TTC549 (cell line): ENCODE measurements around the gene CATSPERB.
"Not testable (repeated sequence)": the region's sequence is repeated elsewhere in the genome, so short reads cannot be mapped to it uniquely, and the experiment has no call there.

Source experiments
- FAIRE-seq: peaks from 2 replicates; lab custom pipeline; 2012; peaks lifted over from hg19 to GRCh38; lab: Jason Lieb, UNC

The CATSPERB gene, protein sequence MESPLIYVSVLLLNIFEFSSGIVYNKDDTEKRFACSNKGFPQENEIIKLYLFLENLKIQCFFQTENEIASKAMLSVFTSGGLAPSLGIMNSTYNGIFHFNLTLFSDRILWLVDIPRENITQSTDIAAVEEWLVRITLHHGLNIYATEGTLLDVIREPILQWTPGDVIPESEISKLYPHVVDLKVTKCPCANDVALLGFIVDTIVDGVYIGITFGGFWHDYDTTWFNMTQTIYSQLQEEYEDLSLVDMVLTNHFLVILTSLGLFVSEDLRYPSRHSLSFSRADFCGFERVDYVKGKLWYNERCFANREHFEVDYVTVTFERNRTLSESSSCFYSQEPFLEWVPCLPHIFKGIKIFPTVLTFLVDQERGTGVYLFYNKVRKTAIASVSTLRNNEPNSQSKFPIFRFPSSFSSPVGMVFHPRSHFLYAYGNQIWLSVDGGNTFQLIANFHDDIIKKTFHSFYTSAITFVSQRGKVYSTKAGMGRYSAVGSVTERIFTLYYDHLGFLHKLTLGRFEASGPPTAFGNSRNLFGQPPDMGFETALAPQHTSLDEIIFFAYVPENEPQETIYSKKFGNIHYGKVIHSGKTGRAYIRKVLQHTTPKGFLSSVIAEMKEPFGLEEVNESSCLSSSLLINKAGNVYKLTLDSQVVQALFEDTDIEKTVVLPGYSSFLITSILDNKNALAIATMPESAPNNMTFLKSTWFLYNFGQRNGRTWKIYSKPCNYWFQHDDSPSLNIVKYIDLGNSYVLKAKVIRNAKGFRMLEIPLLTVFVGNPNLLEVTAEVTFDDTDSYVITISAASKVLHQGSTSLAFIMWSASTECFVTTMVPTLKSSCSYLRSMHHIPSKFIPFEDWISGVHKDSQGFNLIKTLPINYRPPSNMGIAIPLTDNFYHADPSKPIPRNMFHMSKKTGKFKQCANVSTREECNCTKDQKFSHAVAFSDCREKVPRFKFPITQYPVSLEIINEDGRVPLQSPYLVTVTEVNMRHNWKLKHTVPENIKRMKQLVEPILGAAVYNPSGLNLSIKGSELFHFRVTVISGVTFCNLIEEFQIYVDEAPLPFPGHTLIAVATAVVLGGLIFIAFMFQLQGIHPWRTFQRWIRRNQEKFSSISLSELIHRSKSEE

DNA sequence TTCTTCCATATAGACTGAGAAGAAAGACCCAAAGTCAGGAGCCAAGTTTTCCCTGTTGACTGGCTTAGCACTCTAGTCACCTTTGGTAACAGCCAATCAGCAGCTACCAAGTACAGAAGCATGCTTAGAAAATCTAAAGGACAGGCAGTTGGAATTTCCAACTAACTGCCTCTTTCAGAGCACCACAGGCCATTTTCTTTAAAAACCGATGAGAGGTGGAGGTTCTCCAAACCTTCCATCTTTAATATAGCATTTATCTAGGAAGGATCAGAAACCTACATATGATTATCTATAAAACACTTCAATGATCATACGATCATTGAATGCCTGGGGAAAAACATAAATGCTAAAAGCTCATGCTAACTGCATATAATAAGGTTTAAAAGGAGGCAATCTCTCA lies at the start of gene CATSPERB:
Gene CATSPERB (minus strand): TSS at position 101 of the 400 bp plus-strand sequence. CDS start 2,607 bp downstream, outside the sequence.
- FAIRE-seq, result no peak

DNA sequence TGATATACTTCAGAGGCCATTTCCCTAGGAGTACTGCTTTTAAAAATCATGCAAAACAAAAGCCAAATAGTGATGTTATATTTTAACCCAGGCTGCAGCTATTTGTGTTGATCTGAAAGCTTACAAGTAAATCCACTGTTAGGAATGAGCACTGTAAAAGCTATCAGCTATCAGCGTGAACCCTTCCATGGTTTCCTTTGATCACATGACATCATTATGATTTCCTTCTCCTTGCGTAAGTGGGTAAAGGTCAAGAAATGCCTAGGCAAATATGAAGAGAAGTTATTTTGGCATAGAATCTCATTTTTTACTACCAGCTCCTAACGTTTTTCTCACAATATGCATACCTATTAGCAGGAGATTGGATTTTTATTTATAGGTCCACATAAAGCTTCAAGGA lies 48.6 kb upstream of the CATSPERB start:
- no peak for FAIRE-seq

DNA sequence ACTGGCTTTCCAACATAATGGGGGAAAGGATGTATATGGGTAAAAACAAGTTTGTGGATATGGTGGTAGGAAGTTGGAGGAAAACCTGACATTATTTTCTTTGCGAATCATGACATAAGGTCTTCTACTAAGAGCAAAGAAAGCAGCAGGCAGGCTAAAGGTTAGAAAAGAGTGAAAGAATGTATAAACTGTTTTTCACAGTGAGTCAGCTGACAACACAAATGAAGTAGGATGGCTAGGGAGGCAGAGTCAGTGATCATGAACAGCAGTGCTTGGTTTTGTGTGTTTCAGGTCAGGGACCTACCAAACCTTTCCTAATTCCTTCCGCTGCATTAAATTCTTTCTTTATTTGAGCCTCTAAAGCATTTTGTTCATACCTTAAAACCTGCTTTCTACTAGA lies 46.3 kb upstream of the CATSPERB start:
- FAIRE-seq, result no peak

DNA sequence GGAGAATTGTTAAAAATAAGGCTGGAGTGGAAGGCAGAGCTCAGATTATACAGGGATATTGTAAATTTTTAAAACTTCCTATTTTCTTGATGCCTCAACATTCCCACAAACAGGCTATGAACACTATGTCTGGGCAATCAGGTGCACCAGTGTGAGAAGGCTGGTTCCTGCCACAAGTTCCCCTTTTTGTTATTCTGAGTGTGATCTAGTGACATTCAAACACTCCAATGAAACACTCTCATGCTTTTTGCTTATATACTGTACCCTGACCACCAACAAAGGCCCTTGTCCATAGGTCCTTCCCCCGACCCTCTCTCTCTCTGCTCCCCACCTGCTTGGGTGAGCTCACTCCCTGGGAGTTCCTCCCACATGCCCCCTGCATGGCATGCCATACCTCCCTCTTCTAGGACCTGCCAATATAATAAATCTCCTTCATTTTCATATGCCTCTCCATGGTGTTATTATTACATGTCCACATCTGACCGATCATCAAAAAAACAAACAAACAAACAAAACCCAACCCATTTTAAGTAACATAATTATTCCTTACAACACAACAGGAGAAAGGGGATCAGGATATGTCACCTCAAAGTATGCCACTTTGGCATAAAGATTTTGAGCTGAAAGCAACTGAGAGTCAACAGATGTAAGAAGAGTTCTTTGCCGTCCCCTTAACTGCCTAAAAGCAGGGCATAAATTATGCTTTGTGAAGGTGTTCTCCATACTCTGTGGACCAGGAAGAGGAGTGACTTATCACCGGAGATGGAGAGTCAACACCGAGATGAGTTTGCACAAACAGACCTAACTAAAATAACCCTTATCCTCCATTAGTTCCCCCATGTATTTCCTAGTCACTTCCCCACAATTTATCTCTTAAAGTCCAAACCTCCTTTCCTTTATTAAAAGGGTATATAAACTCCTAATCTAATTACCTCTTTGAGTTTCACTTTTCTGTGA lies 42.5 kb upstream of the CATSPERB start:
- no peak for FAIRE-seq

DNA sequence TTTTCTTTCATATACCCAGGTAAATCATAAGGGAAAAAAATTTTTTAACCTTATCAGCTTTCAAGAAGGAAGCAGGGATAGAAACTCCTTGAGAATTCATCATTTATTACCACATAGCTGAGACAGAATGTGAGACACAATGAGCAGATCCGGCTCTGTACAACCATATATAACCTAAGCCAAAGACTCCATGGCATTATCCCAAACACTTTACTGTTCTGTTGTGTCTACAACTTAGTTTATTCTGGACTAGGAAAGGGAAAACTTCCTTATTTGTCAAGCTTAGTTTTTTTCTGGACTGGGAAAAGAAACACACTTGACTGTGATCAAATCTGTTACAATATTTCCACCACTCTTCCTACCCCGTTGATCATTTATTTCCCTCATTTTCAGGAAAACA lies 38.3 kb upstream of the CATSPERB start:
- FAIRE-seq, result no peak

DNA sequence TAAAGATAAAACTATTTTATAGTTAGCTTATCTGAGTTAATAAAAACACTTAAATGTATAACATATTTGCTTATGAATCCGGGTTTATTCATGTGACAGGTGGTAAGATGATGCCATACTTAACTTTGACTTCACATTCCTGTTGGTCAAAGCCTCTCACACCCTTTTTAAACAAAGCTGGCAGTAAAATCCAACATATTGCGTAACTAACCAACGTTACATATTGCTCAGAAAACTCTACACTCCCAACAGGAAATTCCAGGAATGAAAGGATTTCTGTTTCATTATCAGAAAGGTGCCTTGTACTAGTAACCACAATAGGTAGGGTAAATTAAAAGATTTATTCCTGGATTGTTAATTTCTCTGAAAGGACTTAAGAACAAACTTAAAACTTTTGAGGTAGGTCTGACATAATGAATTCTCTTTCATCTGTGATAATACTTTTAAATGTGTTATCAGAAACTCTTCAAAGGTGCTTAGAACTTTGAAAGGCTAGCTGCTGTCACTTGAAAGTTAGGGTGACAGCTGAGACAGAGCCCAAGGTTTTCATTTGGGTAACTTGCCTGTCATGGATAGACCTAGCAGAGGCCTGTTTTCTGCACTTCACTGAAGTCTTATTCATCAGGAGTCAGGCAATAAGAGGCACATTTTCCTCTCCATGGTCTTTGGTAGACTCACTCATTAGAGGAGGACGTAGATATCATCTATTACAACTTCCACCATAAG lies 23.8 kb upstream of the CATSPERB start:
- FAIRE-seq, result no peak

DNA sequence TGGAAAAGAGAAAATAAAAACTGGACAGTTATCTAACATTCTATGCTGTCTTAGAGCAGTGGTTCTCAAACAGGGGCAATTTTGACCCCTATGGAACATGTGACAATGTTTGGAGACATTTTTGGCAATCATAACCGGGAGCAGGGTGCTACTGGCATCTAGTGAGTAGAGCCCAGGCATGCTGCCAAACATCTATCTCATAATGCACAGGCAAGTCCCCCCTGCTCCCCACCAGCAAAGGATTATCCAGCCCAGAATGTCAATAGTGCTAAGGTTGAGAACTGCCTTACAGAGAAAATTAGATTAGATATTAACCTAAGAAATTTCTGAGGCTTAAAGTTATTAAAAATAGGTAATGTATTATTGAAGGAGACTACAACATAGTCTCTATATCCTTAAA lies 22.9 kb upstream of the CATSPERB start:
- no peak for FAIRE-seq

DNA sequence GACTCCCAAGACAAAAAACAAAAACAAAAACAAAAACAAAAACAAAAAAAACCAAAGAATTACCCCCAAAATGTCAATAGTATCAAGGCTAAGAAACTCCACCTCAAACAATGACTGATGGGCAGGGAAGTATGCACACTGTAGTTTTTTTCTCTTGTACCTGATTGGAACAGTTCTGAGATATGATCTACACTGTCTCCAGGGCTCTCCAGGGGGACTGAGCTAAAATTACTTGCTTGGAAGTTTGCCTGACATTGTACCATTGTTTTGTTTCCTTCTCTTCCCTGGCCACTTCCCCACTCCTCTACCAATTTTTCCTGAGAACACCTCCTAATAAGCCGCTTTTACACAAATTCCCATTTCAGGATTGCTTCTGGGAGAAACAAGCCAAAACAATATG lies 22.3 kb upstream of the CATSPERB start:
- FAIRE-seq, result no peak

DNA sequence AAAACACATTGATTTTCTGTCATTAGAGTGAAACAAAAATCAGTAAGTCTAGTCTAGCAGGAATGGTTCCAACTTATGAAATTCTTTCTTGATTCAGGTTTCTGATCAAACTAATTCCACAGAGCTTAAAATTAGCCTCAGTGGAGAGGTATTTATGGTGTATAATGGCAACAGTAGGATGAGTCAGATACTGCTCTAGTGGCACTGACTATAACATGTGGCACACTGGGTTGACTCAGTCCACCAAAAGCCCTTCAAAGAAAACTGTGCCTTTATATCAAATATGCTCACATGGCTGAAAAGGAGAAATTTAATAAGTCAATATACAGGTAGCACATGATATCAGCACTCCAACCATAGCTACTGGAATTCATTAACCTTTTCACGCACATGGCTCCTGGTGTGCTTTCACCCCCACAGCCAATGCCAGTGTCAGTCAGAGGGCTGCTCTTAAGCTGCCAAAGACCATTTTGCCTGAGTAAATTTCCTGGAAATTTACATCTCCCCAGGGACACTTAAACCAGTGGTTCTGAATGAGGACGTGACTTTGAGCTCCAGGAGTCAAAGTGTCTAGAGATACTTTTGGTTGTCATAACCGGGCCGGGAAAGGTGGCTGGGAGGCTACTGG lies 21.7 kb upstream of the CATSPERB start:
- FAIRE-seq, result no peak

DNA sequence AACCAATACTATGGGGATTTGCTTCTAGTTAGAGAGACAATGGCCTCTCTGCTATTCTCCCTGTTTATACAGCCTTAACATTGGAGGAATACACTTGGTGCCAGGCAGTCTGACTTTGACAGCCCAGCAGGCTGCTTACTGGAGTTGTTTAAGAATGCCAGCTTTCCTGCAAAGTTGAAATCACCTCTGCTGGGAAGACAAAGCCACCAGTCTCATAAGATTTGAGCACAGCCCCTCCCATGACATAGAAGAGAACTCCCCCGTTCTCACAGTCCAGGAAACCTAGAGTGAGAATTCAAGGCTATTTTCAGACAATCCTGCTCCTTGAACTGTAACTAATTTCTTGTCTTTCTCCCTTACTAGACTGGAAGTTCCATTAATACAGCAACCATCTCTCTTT lies 21.1 kb upstream of the CATSPERB start:
- no peak for FAIRE-seq

DNA sequence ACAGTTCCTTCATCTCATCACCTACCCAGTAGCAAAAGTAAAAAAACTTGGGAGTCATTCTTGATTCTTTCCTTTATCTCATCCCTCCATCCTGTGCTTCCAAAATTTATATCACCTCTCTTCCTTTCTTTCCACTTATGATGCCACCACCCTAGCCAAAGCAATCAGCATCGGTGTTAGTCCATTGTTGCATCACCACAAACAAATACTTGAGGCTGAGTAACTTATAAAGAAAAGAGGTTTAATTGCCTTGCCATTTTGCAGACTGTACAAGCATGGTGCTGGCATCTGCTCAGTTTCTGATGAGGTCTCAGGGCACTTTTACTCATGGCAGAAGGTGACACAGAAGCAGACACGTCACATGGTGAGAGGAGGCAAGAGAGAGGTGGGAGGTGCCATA lies 19.8 kb upstream of the CATSPERB start:
- no peak for FAIRE-seq

DNA sequence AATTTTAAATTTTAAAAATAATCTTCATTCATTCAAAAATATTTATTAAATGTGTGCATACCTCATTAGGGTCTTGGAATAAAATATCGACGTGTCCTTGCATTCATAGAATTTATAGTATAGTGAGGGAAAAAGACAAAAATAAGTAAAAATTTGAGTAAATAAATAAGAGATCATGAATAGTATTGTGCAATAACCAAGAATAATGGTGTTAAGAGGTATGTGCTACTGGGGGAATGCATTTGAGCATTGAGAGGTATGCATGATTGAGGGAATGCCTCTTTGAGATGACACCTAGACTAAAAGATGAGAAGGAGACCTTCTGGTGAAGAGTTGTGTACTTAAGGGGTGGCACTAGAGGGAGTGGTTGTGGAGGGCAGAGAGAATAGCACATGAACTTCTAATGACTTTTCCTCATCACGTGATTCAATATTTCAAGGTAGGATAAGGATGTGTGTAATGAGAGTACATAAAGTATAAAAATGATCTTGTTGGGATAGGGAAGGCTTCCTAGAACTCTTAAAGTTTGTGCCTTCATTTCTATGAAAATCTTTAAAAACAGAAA lies 18.8 kb upstream of the CATSPERB start:
- FAIRE-seq, result no peak

DNA sequence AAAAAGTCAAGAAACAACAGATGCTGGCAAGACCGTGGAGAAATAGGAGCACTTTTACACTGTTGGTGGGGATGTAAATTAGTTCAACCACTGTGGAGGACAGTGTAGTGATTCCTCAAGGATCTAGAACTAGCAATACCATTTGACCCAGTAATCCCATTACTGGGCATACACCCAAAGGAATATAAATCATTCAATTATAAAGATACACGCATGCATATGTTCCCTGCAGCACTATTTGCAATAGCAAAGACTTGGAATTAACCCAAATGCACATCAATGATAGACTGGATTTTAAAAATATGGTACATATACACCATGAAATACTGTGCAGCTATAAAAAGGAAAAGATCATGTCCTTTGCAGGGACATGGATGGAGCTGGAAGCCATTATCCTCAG lies 18.0 kb upstream of the CATSPERB start:
- no peak for FAIRE-seq

DNA sequence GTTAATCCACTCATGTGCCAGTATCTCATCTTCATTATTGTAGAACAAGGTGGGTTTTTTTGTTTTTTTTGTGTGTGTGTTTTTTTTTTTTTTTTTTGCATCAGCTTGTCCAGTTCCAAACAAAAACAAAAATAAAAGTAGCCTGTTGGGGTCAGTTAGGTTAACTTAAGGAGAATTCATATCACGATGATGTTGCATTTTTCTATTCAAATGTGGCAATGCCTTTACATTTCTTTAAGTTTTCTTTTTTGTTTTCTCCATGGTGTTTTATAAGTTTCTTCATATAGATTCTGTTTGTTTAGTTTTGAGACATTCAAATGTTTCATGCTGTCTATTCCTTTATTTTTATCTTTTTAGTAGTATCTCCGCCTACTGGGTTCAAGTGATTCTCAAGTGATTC lies 16.2 kb upstream of the CATSPERB start:
- no peak for FAIRE-seq

DNA sequence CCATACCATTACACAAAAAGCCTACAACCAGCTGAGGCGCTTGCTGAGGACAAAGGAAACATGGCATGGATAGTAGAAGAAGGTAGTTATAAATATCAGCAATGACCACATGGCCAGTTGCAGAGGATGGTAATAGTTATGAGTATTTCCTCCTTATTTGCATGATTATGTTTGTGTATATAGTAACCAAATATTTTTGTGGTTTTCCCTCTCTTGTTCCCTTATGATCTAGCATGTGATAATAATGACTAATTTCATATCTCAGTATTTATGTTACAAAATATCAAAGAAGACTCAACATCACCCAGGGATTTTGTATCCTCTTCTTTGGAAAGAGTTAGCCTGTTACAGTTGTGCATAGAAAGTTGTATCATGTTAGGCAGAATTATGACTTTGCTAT lies 13.5 kb upstream of the CATSPERB start:
- FAIRE-seq, result no peak

DNA sequence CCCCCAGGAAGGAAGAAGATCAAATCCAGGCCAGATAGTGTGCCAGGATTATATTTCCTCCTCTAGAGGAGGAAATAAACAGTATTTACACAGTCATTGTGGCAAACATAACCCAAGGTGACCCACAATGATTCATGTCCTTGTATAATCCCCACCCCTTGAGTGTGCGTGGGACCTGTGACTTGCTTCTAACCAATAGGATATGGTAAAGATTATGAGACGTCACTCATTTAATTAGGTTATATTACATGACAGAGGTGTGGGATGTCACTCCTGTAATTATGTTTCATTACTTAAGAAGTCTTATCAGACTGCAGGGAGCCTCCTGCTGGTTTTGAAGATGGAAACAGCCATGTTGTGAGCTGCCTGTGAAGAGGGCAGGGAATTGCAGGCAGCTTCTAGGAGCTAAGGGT lies 12.2 kb upstream of the CATSPERB start:
- FAIRE-seq, result no peak

DNA sequence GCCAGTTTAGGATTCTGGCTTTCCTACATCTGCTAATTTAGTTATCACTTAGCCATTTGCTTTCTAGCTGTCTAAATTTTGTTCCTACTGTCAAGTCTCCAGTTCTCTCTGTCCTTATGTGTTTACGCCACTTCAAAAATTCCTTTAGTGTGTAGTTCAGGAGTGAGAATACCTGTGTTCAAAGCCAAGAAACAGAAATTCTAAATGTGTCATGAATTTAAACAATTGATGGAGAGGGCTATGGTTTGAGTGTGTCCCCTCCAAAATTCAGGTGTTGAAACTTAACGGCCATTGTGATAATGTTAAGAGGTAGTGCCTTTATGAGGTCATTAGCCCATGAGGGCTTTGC lies 11.4 kb upstream of the CATSPERB start:
- FAIRE-seq, result no peak

DNA sequence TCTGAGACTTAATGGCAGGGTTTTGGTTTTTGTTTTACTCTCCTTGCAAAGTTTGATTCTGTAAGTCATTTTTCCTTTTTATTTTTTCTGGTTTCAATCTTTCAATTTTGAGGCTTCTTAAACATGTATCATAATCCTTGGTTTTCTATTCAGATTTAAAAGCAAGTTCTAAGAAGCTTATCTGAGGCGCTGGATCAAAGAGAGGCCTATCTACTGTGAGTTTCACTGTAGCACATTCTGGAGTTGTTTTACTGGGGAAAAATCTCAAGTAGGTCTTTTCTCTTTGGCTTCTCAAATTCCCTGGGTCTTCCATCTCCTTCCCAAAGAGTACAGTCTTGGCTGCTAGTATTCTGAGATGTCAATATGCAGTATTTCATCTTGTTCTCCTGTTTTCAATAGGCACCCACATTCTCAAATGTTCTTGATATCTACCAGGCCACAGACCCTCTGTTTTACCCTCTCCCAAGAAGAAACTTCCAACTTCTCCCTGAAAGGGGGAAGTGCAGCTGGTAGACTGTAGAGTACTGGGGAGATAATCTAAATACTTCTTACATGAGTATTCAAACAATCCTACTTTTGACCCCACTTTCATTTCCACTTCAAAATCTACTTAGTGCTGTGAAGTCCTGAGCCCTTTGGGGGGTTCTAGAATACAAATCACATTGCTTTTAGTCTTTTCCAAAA lies 10.9 kb upstream of the CATSPERB start:
- no peak for FAIRE-seq

DNA sequence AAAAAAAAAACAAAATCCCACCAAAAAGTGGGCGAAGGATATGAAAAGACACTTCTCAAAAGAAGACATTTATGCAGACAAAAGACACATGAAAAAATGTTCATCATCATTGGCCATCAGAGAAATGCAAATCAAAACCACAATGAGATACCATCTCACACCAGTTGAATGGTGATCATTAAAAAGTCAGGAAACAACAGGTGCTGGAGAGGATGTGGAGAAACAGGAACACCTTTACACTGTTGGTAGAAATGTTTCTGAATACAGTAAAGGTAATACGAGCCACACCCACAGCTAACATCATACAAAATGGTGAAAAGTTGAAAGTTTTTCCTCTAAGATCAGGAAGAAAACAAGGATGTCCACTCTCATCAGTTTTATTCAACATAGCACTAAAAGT lies 8.0 kb upstream of the CATSPERB start:
- not testable (repeated sequence) for FAIRE-seq

DNA sequence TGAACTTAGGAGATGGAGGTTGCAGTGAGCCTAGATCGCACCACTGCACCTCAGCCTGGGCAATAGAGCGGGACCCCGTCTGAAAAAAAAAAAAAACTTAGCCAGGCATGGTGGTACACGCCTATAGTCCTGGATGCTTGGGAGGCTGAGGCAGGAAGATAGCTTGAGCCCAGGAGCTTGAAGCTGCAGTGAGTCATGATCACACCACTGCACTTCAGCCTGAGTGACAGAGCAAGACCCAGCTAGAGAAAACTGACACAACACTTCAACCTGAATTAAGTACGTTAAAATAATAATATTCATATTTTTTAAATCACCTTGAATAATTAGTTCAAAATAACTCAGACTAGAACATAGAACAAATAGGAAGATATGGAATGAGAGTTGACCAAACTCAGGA lies 5.7 kb upstream of the CATSPERB start:
- FAIRE-seq, result no peak
